HG03469 (cell line): ENCODE data around the gene DDX31.

ENCODE experiments used
- ATAC-seq: cut with Tn5 transposase; IDR thresholded peaks from one replicate; pipeline ENCODE4 v1.9.1; 2021; ENCODE audit warnings: mild to moderate bottlenecking, moderate library complexity, moderate number of reproducible peaks; ENCODE audit not compliant: unreplicated experiment

DDX31 gene

DNA sequence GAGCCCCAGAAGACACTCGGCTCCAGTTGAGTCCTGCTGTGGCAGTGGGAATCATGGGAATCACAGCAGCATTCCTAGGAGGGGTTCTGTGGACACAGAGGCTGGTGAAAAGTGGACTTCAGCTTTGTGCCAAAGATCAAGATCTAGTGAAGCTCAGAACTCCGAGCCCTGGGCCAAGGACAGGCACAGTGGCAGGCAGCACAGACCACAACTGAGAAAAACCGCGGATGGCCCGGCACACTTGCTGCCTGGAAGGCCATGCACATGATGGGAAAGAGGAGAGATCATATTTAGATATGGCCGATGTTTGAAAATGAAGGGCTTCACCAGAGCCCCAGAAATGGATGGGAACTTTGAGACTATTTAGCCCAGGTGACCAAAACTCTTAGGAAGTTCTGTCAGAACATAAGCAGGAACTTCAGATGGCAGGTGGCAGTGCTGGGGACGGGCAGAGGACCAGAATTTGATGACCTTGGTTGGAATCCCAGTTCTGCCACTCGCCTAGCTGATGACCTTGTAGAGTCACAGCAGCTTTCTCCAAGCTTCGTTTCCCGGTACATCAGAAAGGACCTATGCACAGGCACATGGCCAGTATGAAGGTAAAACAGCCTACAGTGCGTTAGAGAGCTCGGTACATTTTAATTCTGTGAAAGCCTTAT, 69.3 kb downstream of the DDX31 start:
- no peak for ATAC-seq

DNA sequence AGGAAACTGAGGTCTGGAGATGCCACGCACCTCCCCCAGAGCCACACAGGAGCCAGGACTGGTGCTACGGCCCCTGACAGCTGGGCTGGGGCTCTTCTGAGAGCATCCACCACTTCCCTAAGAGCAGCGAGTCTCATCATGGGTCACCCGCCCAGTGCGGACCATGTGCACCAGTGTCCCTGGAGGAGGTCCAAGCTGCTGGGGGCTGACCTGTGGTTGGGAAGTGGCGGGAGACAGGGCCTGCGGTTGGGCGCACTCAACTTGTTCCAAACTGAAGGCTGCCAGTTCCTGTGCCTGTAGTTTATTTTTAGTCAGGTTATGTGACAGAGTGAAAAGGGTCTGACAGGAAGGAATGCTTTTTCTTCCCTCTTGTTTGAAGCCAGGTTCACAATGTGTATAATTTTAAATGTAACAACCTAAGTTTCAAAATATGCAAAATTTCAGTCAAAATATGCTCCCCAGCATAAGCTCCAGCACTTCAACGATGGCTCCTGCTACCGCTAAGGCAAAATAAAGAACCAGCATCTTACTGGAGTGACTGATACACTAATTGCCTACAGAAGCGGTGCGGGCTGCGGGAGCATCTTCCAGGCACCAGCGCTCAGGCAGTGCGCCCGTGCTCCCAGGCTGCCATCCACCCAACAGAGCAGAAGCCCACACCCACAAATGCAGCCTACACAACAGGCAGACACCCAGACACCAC, 72.6 kb downstream of the DDX31 start:
- ATAC-seq, result no peak

DNA sequence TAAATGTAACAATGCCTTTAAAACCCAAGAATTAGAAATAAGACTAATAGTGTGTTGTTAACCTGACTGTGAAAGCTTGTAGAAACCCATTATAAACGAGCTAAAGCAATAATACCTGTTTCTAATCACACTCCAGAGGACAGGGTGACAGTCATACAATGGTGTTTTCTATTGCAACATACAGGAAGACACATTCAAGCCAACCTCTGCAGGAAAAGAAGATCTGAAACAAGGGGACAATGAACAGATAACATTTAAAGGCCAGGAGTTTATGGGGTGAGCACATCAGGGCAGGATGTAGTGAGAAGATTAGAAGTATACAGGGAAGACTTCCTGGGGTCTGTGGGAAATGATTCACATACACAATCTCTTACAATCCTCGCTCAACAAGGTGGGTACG, 73.6 kb downstream of the DDX31 start:
- ATAC-seq, result no peak

DNA sequence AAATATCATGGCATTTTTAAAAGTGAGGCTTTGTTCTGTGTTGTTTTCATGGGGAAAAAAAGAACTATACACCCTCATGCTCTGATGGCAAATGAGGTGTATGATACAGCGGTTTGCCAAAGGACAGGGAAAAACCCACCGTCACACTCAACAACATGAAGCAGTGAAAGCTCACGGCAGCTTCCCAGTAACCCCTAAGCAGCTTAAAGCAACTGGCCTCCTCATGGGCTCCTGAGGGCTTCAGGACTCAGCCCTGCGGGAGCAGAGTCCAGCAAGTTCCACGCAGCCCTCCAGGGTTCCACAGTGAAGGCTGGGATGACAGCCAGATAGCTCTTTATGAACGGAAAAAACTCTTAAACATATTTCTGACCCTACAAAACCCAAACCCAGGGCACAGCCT, 74.5 kb downstream of the DDX31 start:
- ATAC-seq, result no peak

DNA sequence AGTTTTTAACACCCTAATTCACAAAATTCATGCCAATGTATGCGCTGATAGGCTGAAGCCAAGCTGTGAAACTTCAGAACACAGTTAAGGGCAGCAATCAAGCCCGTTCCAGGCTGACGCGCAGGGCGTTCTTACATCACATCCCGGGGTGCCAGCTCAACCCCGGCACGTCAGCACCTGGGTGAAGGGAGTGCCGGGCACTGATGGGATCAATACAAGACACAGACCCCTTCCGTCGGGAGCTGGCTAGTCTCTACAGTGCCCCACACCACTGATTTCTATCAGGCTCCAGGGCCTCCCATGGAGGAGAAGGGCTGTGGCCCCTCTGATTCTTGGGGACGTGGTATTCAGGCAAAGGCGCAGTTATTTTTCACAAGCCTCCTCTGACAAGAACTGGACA, 75.4 kb downstream of the DDX31 start:
- no peak for ATAC-seq

DNA sequence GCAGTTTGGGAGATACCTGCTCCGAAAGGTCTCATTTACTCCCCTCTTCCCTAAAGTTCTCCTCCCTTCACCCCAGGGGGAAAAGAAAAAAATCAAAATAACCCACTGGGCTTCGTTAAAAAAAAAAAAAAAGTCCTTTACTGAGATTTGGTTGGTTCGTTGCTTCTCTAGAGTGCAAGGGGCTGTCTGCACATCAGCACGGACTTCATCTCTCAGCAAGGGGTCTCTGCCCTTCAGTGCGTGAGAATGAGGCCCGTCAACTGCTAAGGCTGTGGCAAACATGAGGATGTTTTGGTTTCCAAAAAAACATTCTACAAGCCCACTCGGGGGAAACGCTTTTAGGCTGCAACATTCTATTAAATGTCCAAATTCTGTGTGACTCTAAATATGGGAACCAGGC, 77.3 kb downstream of the DDX31 start:
- ATAC-seq, result no peak

DNA sequence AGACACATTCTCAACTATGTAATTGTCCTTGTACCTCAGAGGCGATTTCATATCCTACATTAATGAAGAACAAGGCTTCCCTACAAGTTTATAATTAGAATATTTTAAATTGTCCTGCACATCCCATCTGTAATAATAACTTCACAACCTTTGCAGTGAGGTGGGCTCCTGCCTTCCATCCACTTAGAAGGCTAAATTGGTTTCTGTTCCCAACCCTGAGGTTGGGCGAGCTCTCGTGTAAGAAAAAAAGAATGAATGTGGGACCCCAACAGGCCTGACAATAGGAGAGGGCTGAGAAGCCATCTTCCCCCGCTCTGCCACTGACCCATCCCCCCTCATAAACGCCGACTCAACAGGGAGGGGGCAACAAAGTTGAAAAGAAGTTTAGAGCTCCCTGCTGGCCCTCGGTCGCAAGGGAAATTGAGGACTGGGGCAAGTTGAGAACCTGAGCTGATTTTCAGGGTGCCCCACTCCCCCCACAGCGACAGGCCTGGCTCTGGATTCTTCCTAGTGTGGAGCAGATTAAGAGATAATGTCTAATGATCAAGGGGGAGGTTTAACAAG, 78.0 kb downstream of the DDX31 start:
- ATAC-seq, result no peak

DNA sequence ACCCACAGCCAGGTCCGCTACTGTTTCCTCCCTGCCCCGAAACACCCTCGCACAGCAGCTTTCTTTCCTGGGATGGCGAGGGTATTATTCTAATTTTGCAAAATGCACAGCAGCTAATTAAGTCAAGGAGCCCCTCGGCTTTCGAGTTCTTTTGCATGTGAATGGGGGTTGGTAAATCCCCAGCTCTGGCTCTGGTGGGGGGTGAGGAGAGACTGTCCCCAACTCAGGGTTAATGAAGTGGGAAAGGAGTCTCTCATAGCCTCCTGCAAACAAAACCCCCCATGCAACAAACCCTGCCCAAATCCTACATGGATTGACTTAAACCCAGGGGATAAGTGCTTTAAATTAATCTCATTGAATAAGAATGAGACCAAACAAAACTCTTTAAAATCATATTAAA, 78.5 kb downstream of the DDX31 start:
- ATAC-seq, result no peak

DNA sequence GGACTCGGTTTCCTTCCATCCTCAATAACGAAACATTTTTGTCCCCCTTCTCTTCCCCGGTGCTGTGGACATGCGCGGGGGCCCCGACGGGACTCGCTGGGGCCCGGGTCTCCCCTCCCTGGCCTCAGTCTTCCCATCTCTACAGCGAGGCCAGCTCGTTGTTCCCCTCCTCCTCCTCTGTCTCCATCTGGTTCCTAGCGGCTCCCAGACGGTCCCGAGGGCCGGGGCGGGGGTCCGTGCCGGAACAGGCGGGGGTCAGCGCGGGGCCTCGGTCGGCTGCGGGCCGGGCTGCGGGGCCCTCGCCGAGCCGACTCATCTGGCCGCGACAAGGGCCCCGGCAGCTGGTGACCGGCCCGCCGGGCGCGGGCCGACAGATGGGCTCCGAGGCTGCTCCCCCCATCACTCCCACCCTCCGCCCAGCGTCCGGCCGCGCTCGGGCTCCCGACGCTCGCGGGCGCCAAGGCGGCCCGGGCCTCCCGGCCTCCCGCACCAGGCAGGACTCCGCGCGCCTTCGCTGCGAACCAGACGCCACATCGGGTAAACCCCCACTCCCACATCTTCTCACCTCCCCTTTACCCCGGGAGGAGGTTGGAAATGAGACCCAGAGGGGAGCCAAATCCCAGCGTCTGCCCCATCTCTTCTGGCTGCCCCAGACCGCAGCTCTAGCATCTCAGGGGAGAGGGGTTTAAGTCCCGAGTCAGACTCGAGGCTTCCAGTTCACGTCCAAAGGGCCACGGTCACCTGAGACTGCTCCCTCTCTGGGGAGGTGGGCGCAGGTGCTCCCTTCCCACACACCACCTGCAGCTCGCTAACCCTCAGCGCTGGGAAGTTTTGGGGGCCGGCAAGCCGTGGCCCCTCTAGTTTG, 79.2 kb downstream of the DDX31 start:
- no peak for ATAC-seq

DNA sequence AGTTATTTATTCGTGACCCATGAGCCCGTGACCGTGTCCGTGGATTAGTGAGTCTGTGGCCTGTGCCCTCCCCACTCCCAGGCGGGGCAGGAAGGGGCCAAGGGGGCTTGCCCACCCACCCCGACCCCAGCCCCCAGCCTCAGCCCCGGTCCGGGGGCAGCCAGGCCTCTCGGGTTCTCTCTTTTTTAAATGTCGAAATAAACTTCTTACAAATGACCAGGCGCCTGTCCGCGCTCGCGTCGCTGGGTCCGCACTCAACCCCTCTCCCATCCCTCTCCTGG, 79.8 kb downstream of the DDX31 start:
- no peak for ATAC-seq

DNA sequence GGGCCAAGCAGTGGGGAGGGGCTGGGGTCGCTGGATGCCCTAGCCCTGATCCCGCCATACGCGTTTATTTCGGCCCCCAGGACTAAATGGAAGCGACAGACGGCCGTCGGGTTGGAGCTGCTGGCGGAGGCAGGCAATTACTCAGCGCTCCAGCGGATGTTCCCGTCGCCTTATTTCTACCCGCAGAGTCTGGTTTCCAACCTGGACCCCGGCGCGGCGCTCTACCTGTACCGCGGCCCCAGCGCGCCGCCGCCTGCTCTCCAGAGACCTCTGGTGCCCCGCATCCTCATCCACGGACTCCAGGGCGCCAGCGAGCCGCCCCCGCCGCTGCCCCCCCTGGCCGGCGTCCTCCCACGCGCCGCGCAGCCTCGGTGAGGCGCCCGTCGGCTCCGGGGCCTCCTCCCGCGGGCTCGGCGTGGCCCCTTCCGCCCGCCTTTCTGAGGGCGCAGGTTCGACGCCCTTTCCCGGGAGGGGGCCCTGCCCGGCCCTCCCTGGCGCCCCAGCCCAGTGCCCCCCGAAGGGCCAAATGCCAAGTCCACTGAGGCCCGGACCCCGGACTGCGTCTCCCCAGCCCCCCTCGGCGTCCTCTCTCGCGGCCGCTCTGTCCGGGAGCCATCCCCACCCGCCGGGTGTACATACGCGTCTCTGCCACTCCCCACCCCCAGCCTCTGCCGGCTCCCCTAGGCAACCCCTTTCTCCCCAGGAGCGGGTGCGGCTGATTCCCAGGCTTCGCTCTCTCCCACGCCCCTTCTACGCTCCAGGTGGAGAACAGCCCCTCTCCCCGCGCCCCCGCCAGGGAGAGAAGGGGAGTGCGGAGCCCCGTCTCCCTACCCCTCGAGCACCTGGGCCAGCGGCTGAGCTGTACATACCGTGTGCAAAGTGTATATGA, 80.4 kb downstream of the DDX31 start:
- ATAC-seq, result no peak

DNA sequence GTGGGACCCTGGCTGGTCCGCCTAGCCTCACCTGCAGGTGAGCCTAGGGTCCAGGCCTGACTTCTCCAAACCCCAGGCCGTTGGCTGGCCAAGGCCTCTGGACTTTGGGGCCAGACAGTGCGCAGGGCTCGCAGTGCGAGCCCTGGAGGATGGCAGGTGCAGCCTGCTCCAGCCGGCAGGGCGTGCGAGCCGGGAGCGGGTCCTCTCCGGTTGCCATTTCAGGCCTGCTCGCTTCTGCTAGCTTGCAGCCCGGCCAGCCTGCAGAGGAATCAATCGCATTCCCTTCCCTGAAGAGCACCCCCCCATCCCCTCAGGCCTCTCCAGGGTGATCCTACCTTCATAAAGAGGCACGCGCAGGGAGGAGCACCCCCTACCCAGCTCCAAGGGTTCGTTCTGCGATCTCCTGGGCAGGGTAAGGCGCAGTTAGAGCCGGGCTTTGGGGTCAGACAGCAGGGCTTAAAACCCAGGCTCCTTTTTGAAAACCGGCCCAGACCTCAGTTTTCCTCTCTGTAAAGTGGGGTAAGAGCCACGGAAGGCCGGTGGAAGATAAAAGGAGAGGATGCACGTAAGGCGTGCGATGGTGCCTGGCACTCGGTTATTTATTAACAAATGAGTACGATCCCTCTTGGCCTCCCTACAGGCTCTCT, 81.2 kb downstream of the DDX31 start:
- ATAC-seq, result no peak

DNA sequence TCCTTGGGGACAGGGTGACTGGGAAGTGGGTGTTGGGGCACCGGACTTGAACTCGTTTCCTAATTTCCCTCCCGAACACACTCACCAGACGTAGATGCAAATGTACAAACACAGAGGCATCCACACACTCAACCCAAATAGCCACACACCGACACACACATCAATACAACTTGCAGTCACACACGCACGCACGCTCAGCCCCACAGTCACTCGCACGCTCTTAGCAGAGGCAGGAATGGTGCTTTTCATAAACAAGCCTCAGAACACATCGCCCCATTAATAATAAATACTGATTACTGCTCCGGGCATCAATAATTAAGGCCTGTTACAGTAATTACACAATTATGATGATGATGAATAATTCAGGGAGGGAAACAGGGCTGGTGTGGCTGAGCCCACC, 81.7 kb downstream of the DDX31 start:
- ATAC-seq, result no peak

DNA sequence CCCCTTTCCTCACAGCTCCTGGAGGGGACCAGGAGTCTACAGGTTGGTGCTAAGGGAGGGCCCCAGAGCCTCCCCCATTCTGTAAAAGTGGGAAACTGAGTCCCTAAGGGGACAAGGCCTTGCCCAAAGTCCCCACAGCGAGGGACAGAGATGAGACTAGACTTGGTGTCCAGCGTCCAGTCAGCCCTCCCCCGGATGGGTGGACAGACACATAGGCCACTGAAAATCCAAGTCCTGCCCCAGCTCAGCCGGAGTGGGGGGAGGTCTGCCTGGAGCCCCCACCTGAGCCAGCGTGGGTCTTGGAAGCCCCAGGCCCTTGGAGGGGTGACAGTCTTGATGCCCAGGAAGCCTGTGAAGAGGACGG, 82.2 kb downstream of the DDX31 start:
- ATAC-seq, result no peak

DNA sequence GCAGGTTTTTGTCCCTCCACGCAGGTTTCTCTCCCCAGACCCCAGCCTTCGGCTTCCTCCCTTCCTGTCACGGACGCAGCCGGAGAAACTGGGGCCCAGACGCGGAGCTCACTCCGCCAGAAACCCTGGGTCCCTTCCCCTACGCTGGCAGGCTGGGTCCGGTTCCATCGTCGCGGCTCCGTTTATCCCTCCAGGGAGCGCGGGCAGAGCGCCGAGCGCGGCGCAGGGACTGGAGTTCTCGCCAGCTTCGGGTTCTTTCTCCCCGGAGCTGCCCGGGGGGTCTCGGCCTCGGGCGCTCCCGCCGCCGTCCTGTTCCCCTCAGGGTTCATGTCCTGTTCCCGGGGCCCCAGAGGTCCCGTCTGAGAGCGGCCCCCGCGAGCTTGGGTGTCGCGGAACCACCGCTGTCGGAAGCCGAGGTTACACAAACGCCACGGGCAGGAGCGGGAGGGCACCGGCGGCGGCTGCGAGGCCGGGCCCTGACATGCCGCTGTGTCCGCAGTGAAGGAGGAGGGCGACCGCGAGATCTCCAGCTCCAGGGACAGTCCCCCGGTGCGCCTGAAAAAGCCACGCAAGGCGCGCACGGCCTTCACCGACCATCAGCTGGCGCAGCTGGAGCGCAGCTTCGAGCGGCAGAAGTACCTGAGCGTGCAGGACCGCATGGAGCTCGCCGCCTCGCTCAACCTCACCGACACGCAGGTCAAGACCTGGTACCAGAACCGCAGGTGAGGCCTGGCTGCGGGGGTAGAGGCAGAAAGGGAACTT, 82.8 kb downstream of the DDX31 start:
- no peak for ATAC-seq

DNA sequence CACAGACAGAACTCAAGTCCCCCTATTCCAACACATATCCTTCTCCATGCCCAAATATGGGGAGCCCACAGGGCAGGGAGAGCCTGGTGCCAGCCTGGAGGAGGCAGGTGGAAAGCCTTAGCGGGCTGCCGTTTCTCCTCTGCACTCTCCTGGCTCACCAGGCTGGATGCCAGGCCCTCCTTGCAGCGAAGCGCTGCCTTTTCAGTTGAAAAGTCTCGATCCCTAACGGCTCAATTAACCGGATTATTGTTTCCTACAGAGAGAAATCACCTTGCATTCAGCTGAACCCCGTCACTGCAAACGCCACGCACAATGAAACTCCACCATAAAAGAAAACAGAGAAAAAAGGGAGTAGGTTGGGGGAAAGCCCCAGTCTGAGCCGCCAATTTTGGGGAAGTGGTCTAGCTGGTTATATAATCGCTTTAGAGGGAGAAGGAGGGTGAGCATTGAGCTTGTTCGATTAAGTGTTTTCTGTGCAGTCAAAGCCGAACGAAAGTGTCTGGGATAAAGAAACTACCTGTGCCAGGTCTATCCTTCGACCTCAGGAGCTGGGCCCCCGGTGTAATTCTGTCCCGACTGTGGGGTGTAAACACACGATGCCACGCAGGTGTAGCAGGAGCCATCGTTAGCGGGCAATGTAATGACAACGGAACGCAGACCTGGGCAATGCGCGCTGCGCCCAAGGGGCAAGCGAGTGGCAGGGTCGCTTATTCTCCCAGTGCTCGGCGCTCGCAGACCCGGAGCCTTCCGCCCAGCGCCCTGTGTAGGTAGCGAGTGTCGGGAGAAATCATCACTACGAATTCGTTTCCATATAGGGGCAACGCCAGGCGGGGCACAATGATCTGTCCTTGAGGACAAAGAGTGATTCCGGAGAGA, 83.6 kb downstream of the DDX31 start:
- ATAC-seq, result no peak

DNA sequence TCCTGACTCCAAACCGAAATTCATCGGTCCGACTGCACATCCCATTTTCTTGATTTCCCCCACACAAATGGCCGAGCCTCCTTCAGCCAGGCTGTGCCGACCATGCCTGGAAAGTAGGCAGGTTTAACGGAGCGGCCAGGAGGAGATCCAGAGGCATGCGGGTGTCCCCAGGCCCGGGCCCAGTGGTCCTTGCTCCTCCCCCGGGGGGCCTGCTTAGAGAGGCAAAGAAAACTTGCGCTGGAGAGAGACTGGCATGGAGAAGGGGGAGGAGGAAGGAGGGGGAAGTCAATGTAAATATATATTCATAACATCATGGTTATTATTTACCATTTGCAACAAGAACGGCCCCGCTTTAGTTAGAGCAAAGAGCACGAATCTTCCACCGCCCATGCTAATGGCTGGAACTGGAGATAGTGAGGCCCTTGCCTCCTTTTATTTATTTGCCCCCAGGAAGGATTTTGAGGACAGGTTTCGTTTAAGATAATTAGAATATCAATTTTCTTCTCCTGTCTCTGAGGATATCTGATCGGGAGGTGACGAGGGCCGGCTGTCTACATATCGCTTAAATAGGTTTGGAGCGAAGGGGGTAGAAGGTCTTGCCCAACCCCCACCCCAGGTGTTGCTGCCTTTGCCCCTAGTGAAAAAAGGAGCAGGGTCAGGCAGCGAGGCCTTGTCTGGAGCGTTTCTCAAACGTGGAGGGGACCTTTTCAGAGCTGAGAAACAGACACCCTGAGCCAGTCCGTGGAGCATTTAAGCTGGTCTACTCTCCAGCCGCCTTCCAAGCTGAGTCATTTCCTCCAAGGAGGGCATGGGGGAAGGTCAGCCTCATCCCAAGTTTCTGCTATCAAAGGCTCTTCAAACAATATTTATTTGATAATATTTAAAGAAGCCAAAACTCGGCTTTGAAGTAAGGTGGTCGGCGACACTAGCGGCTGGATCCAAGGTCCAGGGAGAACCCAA, 84.9 kb downstream of the DDX31 start:
- ATAC-seq, result no peak
